Activated effector memory CD4-positive, alpha-beta T cell treated with Interleukin-2 at 50 U/mL for 16 hours (primary cell): ENCODE results near the gene KDM3B.
"Not testable (repeated sequence)": the region's sequence is repeated elsewhere in the genome, so short reads cannot be mapped to it uniquely, and the experiment has no call there.

Experiments used
- DNase-seq: peaks from one replicate; pipeline ENCODE4 v3.0.0-alpha.2; 2020

KDM3B gene

DNA sequence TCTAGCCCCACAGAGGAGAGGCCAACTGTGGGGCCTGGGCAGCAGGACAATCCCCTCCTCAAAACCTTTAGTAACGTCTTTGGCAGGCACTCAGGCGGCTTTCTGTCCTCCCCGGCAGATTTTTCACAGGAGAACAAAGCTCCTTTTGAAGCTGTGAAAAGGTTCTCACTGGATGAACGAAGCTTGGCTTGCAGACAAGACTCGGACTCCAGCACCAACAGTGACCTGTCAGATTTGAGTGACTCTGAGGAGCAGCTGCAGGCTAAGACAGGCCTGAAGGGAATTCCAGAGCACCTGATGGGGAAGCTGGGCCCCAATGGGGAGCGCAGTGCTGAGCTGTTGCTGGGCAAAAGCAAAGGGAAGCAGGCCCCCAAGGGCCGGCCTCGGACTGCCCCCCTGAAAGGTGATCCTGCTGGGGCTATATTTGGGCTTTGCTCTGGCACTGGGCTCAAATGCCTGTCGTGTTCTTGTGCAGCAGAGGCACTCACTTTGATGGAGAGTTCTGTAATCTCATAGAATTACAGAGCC lies 39.4 kb downstream of the KDM3B start:
- DNase-seq = no peak

- no peak for DNase-seq
These were observed 50.2 kb downstream of the KDM3B start for GRCh38 chr5:138402640-138403039.

GRCh38 chr5:138408023-138408422 lies 55.5 kb downstream of the KDM3B start:
- no peak for DNase-seq

- DNase-seq = not testable (repeated sequence)
These were observed 58.6 kb downstream of the KDM3B start for GRCh38 chr5:138410996-138411640.

DNA sequence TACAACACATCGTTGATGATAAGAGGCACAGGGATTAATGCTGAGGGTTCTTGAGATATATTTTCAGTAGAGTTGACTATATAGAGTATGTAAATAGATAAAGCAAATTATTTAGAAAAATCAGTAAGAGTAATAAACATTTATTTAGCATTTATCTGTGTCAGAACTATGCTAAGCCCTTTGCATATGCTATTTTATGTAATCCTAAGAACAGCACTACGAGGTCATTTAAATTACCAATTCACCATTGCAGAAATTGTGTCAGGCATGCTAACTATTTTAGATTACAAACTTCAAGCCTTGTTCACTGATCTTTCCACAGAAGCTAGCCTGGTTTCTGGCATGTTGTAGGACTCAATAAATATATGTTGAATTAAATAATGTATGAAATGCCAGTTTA lies 66.0 kb downstream of the KDM3B start:
- no peak for DNase-seq

- no peak for DNase-seq
These were observed 72.6 kb downstream of the KDM3B start for GRCh38 chr5:138425079-138425478.

GRCh38 chr5:138435943-138436342 lies 83.5 kb downstream of the KDM3B start:
- no peak for DNase-seq

DNA sequence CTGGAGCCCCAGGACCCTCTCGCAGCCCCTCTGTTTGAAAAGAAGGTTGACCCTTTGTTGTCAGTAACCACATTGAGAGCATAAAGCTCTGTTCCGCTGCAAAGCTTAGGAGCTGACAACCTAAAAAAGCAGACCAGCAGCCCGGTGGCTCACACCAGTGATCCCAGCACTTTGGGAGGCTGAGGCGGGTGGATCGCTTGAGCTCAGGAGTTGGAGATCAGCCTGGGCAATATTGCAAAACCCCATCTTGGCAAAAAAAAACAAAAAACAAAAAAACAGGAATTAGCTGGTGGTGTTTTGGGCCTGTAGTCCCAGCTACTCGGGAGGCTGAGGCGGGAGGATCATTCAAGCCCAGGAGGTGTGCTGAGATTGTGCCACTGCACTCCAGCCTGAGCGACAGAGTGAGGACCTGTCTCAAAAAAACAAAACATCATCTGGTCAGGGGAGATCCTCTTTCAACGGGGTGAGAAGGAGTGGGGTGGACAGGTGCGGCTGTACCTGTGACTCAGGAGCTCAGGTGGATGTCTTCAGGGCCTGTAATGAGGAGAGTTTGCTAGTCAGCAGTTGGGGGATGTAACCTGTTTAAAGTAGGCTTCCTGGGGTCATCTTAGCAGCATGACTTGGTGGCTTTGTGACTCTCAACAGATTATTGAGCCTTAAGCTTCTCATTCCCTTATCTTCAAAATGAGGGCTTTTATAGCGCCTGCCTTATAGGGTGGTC lies 85.7 kb downstream of the KDM3B start:
- no peak for DNase-seq

- DNase-seq = peak; percentile 39
These were observed 86.4 kb downstream of the KDM3B start, which contains the start of gene REEP2 for GRCh38 chr5:138438724-138439476. TSS of gene REEP2 (plus strand) at chr5:138439057. CDS start at chr5:138439209, 152 bp downstream.

DNA sequence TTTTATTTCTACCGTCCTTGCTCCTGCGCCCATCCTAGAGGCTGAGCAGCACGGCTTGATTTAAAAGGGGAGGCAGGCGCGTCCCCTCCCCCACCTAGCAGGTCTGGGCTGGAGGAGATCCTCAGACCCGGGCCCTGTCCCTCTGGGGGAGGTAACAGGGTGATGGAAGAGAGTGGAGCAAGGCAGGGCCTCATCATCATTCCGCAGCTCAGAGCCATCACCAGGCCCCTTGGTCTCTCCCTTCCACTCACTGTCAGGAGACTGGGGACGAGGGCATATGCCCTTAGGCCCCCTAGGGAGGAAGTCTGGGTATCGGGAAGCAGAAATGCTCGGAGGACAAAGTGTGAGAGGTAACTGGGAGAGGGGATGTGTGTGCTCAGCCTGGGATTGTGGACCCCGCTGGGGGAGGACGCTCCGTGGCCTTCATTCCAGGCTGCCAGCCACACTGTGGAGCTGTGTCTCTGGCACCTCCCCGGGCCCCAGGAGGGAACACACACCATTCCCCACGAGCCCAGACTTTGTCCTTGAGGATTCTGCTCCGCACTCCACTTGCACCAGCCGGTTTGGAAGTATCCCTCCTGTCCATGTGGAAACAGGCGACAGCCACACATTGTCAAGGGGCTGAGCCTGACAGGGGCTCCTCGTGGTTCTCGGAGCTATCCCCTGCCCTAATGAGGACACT lies 87.1 kb downstream of the KDM3B start:
- DNase-seq = no peak

- no peak for DNase-seq
These were observed 87.9 kb downstream of the KDM3B start for GRCh38 chr5:138440159-138441073.

DNA sequence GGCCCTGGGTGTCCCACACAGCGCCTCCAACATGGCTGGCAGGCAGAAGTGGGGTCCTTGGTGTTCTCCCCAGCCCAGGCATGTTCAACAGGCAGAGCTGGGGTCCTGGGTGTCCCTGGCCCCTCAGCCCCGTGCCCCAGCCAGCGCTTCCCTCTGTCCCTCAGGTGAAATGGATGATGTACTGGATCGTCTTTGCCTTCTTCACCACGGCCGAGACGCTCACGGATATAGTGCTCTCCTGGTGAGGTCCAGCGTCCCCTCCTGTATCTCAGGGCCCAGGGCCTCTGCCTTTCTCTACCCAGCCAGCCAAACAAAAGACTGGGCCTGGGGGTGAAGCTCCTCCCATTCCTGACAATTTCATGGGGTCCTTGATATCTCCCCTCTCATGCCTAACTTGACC lies 88.7 kb downstream of the KDM3B start:
- DNase-seq = no peak

GRCh38 chr5:138444078-138444773 lies 91.7 kb downstream of the KDM3B start:
- no peak for DNase-seq

- DNase-seq = no peak
These were observed 92.5 kb downstream of the KDM3B start for GRCh38 chr5:138444774-138445546.

DNA sequence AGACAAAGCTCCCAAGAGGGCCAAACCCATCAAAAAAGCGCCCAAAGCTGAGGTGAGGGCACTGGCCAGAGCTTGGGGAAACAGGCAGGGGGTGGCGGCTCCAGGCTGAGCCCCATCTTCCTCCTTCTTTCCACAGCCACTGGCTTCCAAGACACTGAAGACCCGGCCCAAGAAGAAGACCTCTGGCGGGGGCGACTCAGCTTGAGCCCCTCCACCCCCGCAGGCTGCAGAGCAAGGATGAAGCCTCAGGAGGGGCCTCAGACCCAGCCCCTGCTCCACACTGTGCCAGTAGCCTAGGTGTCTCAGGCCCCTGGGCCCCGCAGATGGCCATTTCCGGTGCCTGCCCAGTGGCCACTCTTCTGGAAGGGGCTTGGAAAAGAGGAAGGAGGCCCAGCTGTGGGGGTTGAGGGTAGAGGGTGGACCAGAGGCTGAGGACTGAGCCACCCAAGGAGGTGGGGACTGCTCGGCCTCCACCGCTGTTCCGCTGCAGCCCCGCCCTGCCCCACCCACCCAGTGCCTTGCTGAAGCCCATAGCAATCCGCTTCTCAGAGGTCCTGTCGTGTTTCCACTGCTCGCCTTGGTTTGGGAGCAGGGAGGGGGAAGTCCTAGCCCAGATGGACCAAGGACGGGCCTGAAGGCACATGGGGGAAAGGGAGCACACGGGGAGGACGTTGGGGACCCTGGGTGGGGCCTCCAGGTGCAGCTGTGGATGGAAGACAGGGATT lies 93.2 kb downstream of the KDM3B start:
- no peak for DNase-seq

GRCh38 chr5:138448070-138448469 lies 95.6 kb downstream of the KDM3B start:
- DNase-seq = no peak

- DNase-seq = no peak
These were observed 96.3 kb downstream of the KDM3B start for GRCh38 chr5:138448481-138449398.

- peak; percentile 59 for DNase-seq
These were observed 97.2 kb downstream of the KDM3B start for GRCh38 chr5:138449501-138450239.
